Panc1 (cell line): Measurements from ENCODE around the gene MYPN. TPM values are rescaled to one million over a fixed set of nuclear protein-coding genes. Genes with fewer than 3 reads are reported as not detected.

Source experiments
- ATAC-seq: fragments of 200-7000 bp; cut with Tn5 transposase; 2 replicates; pipeline ENCODE4 v1.9.1; 2020; ENCODE audit warnings: mild to moderate bottlenecking, moderate library complexity
- BruUV-seq: library from RNA; stranded (reverse); fragments of 400-500 nt; replicated peaks from 2 replicates; lab custom pipeline; 2021; lab: Mats Ljungman, UMichigan
- CTCF ChIA-PET: fragments of 300-600 bp; sonication (Branson Sonifier 250); formaldehyde crosslinking; loops from one replicate; lab custom pipeline; 2022; ENCODE audit warnings: antibody characterized with exemption; lab: Charles Lee
- POLR2A ChIA-PET: fragments of 300-600 bp; sonication (Branson Sonifier 250); formaldehyde crosslinking; loops from one replicate; lab custom pipeline; 2022; ENCODE audit warnings: antibody characterized with exemption; lab: Charles Lee
- DNase-seq: peaks from one replicate; pipeline ENCODE4 v3.0.0-alpha.2; 2010; ENCODE audit warnings: low read depth, low spot score
- H3K27ac ChIP-seq: 2 replicates; pipeline ENCODE4 v1.5.1; 2011; ENCODE audit warnings: mild to moderate bottlenecking, low read length, inconsistent platforms
- H3K27me3 ChIP-seq: fragments of 200-500 bp; sonication (Bioruptor generic); 2 replicates; pipeline ENCODE4 v1.6.0; 2014; ENCODE audit warnings: low read length, inconsistent platforms; ENCODE audit not compliant: control insufficient read depth, insufficient read depth
- H3K36me3 ChIP-seq: fragments of 200-500 bp; sonication (Bioruptor generic); 2 replicates; pipeline ENCODE4 v1.5.1; 2014; ENCODE audit warnings: inconsistent platforms, mild to moderate bottlenecking, low read length, moderate library complexity; ENCODE audit not compliant: control insufficient read depth, insufficient read depth
- H3K4me1 ChIP-seq: 2 replicates; pipeline ENCODE4 v1.5.1; 2011; ENCODE audit warnings: inconsistent platforms, mild to moderate bottlenecking, low read length, moderate library complexity; ENCODE audit not compliant: control insufficient read depth, insufficient read depth
- H3K4me3 ChIP-seq, 2 experiments: 2 replicates each; pipeline ENCODE4 v1.5.1; 2011 to 2012; ENCODE audit warnings: low read depth in 2 of 2, low read length in 2 of 2, mild to moderate bottlenecking in 2 of 2, inconsistent platforms in 1 of 2, moderate library complexity in 1 of 2
- H3K9me3 ChIP-seq: fragments of 200-500 bp; sonication (Bioruptor generic); 2 replicates; pipeline ENCODE4 v1.5.1; 2014; ENCODE audit warnings: low read depth, mild to moderate bottlenecking, inconsistent platforms, low read length, moderate library complexity; ENCODE audit not compliant: control insufficient read depth, insufficient read depth
- POLR2AphosphoS5 ChIP-seq: IDR thresholded peaks from 2 replicates; pipeline ENCODE4 v1.6.1; 2012; ENCODE audit warnings: mild to moderate bottlenecking, low read depth, low read length, moderate library complexity
- SIN3A ChIP-seq: IDR thresholded peaks from 2 replicates; pipeline ENCODE4 v1.6.1; 2012; ENCODE audit warnings: low read depth, mild to moderate bottlenecking, low read length, moderate library complexity, borderline replicate concordance; ENCODE audit not compliant: insufficient read depth
- TCF7L2 ChIP-seq: IDR thresholded peaks from 2 replicates; pipeline ENCODE4 v1.6.1; 2011; ENCODE audit warnings: mild to moderate bottlenecking, low read depth, low read length, inconsistent platforms
- in situ Hi-C: cut with HindIII; loops from 2 replicates; pipeline ENCODE4 v1.10.0; 2016; ENCODE audit warnings: low sequenced_read_pairs, low pct_unique_long_range_greater_than_20kb
- intact Hi-C: fragments of 100-400 bp; cut with micrococcal nuclease; formaldehyde crosslinking; loops from one replicate; pipeline ENCODE4 v1.10.0; 2022; ENCODE audit not compliant: unreplicated experiment
- total RNA-seq: library from RNA; stranded (reverse); gene quantifications from one replicate; pipeline ENCODE4 v1.2.1, GENCODE V29; 2021; ENCODE audit not compliant: unreplicated experiment
- TF ChIP-seq, protein P1 (sequence below), 2 experiments: IDR thresholded peaks; 2 replicates each; pipeline ENCODE4 v1.6.1; 2011 to 2012; ENCODE audit warnings: low read depth in 2 of 2, control low read depth in 1 of 2, low read length in 1 of 2, mild to moderate bottlenecking in 1 of 2, moderate library complexity in 1 of 2; ENCODE audit not compliant: insufficient read depth in 1 of 2
- TF ChIP-seq, protein P2 (sequence below): fragments of 450-650 bp; IDR thresholded peaks from 2 replicates; pipeline ENCODE4 v1.5.1; 2017; ENCODE audit warnings: mild to moderate bottlenecking

The MYPN gene
- total RNA-seq, 1 experiment from 2014 or later: 39.1 TPM

DNA sequence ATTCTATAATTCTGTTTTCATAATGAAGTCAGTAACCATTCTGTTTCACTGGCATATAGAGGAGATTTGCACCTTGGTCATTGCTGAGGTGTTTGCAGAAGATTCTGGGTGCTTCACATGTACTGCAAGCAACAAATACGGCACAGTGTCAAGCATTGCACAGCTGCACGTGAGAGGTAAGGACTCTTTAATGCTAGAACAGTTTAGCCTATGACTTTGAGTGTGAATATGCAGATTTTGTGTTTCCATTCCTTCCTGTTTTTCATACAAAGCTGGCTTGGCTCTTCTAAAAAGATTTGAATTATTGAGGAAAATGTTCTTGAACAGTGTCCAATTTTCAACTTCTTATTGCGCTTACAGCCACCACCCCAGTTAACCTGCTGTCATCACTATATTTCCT lies 56.4 kb downstream of the MYPN start:
- TF ChIP-seq POLR2AphosphoS5 (no peak), SIN3A (no peak), TCF7L2 (no peak)
- TF ChIP-seq, protein P1, sequence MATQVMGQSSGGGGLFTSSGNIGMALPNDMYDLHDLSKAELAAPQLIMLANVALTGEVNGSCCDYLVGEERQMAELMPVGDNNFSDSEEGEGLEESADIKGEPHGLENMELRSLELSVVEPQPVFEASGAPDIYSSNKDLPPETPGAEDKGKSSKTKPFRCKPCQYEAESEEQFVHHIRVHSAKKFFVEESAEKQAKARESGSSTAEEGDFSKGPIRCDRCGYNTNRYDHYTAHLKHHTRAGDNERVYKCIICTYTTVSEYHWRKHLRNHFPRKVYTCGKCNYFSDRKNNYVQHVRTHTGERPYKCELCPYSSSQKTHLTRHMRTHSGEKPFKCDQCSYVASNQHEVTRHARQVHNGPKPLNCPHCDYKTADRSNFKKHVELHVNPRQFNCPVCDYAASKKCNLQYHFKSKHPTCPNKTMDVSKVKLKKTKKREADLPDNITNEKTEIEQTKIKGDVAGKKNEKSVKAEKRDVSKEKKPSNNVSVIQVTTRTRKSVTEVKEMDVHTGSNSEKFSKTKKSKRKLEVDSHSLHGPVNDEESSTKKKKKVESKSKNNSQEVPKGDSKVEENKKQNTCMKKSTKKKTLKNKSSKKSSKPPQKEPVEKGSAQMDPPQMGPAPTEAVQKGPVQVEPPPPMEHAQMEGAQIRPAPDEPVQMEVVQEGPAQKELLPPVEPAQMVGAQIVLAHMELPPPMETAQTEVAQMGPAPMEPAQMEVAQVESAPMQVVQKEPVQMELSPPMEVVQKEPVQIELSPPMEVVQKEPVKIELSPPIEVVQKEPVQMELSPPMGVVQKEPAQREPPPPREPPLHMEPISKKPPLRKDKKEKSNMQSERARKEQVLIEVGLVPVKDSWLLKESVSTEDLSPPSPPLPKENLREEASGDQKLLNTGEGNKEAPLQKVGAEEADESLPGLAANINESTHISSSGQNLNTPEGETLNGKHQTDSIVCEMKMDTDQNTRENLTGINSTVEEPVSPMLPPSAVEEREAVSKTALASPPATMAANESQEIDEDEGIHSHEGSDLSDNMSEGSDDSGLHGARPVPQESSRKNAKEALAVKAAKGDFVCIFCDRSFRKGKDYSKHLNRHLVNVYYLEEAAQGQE (IDR thresholded peaks at IDR 0.05; ENCODE audit: insufficient read depth in 1 of 2, low read depth in 2 of 2, low read length in 1 of 2): no peak
- TF ChIP-seq, protein P2, sequence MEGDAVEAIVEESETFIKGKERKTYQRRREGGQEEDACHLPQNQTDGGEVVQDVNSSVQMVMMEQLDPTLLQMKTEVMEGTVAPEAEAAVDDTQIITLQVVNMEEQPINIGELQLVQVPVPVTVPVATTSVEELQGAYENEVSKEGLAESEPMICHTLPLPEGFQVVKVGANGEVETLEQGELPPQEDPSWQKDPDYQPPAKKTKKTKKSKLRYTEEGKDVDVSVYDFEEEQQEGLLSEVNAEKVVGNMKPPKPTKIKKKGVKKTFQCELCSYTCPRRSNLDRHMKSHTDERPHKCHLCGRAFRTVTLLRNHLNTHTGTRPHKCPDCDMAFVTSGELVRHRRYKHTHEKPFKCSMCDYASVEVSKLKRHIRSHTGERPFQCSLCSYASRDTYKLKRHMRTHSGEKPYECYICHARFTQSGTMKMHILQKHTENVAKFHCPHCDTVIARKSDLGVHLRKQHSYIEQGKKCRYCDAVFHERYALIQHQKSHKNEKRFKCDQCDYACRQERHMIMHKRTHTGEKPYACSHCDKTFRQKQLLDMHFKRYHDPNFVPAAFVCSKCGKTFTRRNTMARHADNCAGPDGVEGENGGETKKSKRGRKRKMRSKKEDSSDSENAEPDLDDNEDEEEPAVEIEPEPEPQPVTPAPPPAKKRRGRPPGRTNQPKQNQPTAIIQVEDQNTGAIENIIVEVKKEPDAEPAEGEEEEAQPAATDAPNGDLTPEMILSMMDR: no peak
- Histone ChIP-seq H3K9me3 (no peaks in the 10 kb centered on the region), H3K27ac (no peak overlapping the region), H3K27me3 (no peaks in the 10 kb centered on the region), H3K4me3 (no peak overlapping the region), H3K4me1 (no peaks in the 10 kb centered on the region), H3K36me3 (no peaks in the 10 kb centered on the region)
- in situ Hi-C loops: no loop called here
- ChIA-PET CTCF (no interaction called here), POLR2A (interaction anchor here (0.6 kb wide), 1 partner anchor 1117 kb away, joined by 3 read pairs; no protein-coding TSS in a partner anchor)
- DNase-seq: no peak
- no TSS peak for BruUV-seq
- ATAC-seq: no peak
- intact Hi-C loops: no loop called here

DNA sequence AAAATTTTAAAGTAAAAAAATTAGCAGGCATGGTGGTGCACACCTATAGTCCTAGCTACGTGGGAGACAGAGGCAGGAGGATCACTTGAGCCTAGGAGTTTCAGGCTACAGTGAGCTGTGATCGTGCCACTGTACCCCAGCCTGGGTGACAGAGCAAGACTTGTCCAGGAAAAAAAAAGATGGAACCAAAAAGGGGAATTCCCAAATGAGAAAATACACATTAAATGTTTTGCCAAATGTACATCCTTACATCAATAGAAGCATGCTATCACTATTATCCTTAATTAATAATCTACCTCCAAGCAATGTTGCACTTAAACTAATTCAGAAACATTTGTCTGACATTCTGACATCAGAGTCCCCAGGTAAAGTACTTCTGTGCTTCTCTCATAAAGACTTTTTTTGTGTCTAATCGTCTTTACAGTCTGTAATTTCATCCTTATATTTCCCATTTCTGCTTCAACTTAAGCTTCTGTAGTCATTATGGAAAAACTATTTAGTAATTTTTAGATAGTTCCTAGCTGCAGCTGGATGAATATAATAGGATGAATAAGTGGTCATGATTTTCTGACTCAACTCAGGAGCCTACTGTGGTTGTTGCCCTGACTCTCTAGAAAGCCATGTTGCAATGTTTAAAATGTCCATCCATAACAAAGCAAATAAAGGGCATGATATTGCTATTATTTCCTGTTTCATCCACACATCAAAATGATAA lies 57.7 kb downstream of the MYPN start:
- ATAC-seq: no peak
- Histone ChIP-seq H3K27ac (no peak overlapping the region), H3K27me3 (no peaks in the 10 kb centered on the region), H3K4me3 (no peak overlapping the region), H3K36me3 (no peaks in the 10 kb centered on the region), H3K9me3 (no peaks in the 10 kb centered on the region), H3K4me1 (no peaks in the 10 kb centered on the region)
- TF ChIP-seq, protein P2: no peak
- no peak for TF ChIP-seq SIN3A
- TF ChIP-seq POLR2AphosphoS5: no peak
- TF ChIP-seq, protein P1 (IDR thresholded peaks at IDR 0.05; ENCODE audit: insufficient read depth in 1 of 2, low read depth in 2 of 2, low read length in 1 of 2): no peak
- no peak for TF ChIP-seq TCF7L2
- intact Hi-C loops: no loop called here
- ChIA-PET POLR2A (no interaction called here), CTCF (no interaction called here)
- BruUV-seq: no TSS peak
- DNase-seq: no peak
- in situ Hi-C loops: no loop called here
